NT2/D1 (cell line): Measurements from ENCODE around the gene PLD5.
"Not testable (repeated sequence)": the region's sequence is repeated elsewhere in the genome, so short reads cannot be mapped to it uniquely, and the experiment has no call there.

Experiments
- SUZ12 ChIP-seq: IDR thresholded peaks from 2 replicates; pipeline ENCODE4 v1.6.1; 2011; ENCODE audit not compliant: insufficient read length, insufficient read depth; ENCODE audit errors: extremely low read depth
- YY1 ChIP-seq: IDR thresholded peaks from 2 replicates; pipeline ENCODE4 v1.6.1; 2011; ENCODE audit not compliant: insufficient read length, insufficient read depth
- ZNF274 ChIP-seq: IDR thresholded peaks from 2 replicates; pipeline ENCODE4 v1.6.1; 2011; ENCODE audit warnings: mild to moderate bottlenecking, low read depth, low read length

GRCh38 chr1:242314865-242315264, 209.6 kb downstream of the PLD5 start:
- not testable (repeated sequence) for TF ChIP-seq YY1, ZNF274, SUZ12
